Panc1 (cell line): ENCODE results near the gene FAT2.

ENCODE experiments used
- CTCF ChIP-seq: fragments of 450-650 bp; IDR thresholded peaks from 2 replicates; pipeline ENCODE4 v1.5.1; 2017; ENCODE audit warnings: mild to moderate bottlenecking
- REST ChIP-seq, 2 experiments: IDR thresholded peaks; 2 replicates each; pipeline ENCODE4 v1.6.1; 2011 to 2012; ENCODE audit warnings: low read depth in 2 of 2, control low read depth in 1 of 2, low read length in 1 of 2, mild to moderate bottlenecking in 1 of 2, moderate library complexity in 1 of 2; ENCODE audit not compliant: insufficient read depth in 1 of 2

GRCh38 chr5:151549713-151550112 is 41.4 kb downstream of the FAT2 start:
- TF ChIP-seq REST (IDR thresholded peaks at IDR 0.05; ENCODE audit: insufficient read depth in 1 of 2, low read depth in 2 of 2, low read length in 1 of 2) (no peak), CTCF (no peak)
